NCI-H1105 (cell line): ENCODE measurements around the gene SOCS6.
"Not testable (repeated sequence)": the region's sequence is repeated elsewhere in the genome, so short reads cannot be mapped to it uniquely, and the experiment has no call there.

Source experiments
- DNase-seq: peaks from one replicate; lab custom pipeline; 2025; lab: John Stamatoyannopoulos, UW

Gene SOCS6

DNA sequence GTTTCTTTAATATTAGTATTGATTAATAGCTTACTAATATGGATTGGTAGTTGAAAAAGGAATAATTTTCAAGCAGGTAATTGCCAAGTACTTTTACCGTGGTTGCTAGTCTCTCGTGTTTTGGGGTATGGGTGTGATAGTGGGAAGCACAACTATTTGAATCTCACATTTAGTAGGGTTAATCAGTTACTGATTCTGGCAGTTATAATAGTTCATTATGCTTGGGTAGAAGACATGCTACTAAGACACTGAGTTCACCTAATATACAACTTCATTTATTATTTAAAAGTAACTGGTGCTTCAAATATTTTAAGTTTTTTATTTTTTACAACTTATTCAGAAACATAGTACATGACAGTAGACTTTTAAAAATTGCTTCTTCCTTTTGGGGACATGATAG is 33.5 kb downstream of the SOCS6 start:
- DNase-seq = no peak

DNA sequence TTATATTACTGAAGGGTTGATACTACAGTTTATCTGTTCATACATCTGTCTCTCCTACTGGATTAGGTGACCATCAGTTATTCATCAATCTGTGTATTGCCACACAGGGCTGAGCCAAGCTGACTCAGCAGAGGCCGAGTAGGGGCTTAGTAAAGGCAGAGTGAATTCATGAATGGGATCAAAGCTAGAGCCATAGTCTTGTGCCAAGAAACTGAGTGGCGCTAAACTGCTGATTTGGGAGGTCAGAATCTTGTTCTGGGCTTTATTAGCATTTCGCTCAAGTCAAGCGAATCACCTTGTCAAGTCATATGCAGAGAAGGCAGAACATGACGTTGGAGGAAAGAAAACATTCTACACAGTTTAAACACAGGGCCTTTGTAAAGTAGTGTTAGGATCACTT is 34.1 kb downstream of the SOCS6 start:
- DNase-seq = no peak

DNA sequence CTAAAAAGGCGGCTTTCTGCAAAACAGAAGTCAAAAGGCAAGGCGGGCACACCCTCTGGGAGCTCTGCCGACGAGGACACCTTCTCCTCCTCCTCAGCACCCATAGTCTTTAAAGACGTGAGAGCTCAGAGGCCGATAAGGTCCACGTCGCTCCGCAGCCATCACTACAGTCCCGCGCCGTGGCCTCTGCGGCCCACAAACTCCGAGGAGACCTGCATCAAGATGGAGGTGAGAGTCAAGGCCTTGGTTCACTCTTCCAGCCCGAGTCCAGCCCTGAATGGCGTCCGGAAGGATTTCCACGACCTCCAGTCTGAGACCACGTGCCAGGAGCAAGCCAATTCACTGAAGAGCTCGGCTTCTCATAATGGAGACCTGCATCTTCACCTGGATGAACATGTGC is 36.1 kb downstream of the SOCS6 start:
- DNase-seq = no peak

DNA sequence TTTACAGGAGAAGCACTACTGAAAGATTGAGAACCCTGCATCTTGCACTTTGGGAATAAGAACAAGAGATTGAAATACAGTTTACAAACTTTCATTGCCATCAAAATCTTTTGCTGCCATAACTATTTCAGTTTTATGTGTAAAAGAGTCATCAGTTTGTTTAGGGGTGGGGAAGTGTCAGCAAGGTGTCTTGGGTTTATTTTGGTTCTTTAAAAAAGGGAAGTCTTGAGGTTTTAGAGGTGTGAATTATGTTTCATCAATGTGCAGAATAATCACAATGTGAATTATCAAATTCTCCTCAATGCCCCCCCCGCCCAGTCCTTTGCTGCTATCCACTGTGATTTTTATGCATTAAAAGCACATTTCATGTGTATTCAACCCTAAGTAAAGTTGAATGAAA is 37.4 kb downstream of the SOCS6 start:
- DNase-seq = no peak

DNA sequence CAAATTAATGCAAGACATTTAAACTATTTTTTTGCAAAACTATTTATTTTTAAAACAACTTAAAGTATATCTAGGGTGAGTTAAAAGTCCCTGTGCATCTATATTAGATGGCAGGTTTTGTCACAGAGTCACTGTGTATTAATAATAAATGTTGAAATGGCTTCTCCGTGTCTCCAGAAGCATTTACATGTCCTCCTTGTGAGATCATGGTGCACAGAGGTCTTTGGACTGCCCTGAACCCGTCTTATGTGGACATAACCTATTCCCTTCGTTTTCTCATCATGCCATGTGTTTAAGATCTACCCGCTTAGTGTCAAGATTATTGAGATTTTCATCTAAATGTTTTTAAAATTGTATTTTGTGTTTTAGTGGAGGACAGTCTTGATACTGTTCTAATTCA is 39.3 kb downstream of the SOCS6 start:
- DNase-seq = no peak

DNA sequence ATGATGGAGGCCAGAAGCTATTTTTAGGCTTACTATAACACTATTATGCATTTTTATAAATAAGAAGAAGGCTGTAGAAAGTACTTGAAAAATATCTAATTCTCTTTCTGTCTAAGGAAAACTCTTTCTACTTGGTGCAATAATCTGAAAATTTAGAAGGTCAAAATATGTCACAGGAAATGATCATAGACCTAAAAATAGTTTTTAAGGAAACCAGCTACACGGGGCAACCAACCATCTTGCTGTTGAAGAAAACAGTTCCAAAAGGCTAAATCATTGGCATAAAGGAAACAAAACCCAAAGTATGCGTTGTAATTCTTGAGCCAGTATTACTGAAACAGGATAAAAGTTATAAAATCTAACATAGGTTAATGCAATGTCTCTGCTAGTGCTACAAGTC is 40.2 kb downstream of the SOCS6 start:
- DNase-seq = no peak

DNA sequence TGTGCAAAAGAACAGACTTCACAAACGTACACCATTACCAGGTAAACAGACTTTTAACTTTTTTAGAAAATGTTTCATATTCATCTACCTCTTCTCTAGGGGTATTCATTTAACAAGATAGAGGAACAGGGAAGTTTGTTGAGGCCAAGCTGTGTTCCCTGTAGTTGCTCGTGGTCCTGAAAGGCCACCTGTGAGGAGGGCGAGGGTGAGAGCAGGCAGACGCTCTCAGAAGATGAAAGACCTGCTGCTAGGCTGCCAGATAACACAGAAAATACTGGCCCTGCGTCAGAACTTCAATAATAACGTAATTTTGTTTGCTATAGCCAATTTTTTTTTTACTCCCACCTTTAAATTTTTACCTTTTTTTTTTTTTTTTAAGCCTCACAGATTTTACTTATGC is 42.0 kb downstream of the SOCS6 start:
- no peak for DNase-seq

DNA sequence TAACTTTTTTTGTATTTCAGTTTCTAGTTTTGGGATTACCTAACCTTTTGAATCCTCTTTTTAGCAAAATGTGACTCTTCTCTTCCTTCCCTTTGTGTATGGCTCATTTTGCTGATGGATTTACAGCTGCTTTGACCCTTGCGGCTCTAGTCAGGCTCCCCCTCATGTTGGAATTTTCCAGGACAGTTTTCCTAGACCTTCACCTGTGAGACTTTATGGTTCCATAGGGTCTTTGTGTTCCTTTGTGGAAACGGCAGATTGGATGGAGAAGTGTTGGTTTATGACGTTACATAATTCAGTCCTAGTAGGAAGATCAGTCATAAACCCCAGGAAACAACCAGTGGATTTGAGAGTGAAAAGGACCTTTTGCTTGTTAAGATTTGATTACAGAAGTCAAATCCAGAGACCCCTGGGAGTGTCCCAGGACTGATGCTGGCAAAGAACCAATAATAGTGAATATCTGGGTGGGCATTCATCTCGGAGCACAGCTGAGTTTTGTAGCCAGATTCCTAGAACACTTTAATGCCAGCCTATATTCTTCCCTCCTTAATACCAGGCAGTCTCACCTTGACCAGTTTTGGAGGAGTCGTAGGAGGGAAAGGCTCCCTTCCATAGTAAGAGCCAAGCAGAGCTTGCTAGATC is 42.7 kb downstream of the SOCS6 start:
- DNase-seq = no peak

DNA sequence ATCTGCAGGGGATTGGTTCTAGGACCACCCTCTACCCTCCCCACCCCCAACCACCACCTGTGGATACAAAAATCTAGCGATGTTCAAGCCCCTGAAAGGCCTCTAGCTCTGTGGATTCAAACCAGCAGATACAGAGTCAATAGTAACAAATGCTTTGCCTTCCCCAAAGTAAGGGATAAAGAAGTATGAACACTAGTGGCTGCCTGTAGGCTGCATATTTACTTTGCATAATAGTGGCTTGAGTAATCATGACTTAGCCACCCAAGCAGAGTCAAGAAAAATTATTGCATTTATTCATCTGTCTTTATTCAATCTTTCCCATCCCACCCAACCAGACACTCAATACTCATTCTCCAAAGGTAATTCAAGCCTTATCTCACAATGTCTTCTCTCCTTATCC is 43.8 kb downstream of the SOCS6 start:
- DNase-seq = no peak

DNA sequence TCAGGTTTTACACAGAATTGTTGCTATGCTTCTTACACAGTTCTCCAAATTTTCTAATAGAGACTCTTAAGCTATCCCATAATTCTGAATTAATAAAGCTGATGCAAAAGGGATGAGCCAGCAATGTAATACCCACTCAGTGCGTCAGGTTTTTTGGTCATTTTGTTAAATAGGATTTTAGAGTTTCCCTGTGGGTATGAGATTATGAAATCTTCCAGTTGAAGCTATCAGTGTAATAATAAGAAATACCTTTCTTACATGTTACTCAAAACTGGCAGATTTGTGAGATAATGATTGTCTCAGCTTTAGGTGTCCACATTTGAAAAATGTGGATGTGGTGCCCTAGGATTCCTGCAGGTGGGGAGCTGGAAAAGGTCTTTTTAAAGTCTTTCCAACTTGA is 44.5 kb downstream of the SOCS6 start:
- no peak for DNase-seq

DNA sequence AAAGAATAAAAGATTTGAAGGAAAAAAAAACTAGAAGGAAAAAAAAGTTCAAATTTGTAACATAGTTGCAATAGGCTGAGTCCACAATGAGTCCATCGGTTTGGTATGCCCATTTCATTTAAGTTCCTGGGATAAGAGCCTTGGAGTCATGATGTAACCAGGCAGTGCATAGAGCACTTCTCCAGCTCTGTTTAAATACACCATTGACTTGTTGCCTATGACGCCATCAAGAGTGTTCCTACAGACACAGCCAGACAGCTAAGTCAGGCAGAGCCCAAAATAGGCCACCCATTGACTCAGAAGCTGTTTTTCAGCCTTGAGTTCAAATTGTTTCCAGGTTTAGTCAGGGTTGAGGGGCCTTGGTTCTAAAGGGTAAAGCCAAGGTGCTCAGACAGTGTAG is 44.9 kb downstream of the SOCS6 start:
- no peak for DNase-seq

DNA sequence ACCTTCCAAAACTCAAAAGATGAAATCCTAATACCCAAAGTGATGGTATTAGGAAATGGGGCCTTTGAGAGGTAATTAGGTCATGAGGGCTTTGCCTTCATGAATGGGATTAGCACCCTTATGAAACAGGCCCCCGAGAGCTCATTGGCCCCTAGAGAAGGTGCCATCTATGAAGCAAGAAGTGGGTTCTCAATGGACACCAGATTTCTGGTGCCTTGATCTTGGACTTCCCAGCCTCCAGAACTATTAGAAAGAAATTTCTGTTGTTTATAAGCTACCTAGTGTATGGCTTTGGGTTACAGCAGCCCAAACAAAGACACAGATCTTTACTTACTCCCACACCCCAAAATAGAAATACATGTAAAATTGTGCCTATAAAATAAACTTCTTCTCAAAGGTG is 45.4 kb downstream of the SOCS6 start:
- no peak for DNase-seq

DNA sequence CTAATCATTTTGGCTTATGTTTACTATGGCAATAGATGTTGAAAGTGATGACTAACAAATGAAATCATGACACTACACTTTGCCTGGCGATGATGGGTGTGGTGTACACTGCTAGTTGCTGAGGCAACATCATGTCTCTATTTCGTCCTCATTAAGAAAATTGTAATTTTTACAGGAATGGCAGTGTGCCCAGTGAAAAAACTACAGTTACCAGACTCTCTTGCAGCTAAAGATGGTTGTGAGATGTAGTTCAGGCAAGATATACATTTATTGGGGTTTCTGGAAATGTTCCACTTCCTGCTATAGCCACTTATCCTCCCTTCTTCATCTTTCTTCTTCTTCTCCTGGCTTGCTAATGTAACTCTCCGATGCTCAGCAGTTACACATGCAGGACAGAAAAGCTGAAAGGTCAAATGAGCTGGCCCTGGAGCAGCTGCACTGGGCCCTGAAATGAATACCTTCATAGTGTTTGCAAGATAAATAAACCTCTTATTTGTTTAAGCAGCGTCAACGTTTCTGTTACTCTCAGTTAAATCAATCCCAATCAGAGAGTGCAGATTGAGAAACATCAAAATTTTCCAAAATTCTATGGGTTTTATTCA is 46.0 kb downstream of the SOCS6 start:
- DNase-seq = no peak

DNA sequence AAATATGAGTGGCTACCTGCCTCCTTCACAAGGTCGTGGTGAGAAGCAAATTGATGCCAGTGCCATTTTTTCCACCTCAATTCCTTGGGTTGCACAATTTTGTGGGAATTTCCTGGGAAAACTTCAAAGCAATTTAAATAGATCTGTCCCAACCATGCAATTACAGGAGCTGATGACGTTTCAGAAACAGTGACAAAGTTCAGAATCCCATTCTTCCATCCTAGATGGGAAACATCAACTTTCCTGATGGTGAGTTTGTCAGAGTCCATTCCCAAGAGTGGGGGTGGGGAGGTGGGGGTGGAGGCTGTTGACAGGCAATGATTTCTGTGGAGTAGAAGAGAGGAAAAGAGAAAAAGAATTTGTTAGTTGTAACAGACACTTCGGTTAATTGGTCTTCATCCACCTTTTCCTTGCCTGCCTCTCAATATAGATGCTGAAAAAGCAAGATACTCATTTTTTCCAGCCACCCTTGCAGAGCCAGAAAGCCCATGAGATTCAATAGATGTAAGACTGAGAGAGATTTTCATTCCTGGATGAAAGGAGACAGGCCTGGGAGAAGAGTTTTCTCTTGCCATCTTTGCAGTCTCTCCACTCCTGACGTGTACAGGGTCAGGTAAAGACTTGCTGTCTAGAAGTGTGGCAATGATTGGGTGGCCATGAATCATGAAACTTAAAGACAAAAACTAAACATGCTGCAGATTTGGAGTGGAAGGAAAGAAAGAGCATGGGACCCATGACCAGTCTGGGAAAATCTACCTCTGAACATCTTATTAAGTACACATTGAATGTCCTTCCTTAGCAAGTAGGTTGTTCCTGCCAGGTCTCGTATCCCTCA is 47.3 kb downstream of the SOCS6 start:
- no peak for DNase-seq

DNA sequence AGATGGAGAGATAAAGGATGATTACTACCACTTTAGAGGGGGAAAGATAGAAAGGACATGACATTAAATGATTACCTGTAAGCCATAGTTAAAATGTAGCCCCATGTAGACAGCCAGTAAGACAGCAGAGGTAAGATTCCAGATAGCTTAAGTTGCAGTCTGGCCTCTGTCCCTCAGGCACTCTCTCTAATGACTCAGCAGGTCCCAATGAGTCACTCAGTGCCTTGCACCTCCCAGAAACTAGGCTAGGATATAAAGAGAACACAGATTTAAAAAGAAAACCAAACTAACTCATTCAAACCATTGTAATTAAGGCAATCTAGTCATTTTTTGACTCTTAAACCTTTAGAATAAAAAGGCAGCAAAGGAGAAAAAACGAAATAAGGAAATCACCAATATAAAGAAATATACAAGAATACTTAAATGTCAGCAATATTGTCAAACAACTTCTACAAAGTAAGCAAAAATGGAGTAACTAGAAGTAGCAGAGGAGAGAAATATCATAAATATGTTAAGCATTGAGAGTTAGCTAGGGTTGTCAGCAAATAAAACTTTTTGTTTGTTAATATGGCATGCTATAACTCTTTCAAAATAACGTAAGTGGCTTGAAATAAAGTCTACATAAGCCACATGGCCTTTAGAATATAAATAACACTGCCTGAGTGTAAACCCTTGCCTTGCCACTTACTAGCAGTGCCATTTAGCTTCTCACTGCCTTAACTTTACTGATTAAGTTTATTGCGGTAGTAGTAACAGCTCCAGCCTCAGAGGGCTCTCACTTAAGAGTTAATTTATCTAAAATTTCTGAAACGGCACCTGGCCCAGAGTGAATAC is 48.5 kb downstream of the SOCS6 start:
- DNase-seq = no peak

DNA sequence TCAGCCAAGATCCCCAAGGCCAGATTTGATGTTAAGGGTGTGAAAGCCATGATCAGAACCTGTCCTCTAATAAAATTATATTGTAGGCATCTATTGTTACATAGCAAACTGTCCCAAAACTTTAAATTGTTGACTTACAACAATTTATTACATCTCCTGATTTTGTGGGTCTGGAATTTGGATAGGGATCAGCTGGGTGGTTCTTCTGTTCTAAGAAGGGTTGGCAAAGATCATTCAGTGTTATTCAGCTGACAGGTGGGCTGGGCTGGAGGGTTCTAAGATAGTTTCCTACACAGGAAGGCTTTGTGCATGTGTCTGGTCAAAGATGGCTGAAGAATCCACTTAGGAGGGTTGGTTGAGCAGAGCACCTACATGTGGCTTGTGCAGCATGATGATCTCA is 50.0 kb downstream of the SOCS6 start:
- DNase-seq = no peak

DNA sequence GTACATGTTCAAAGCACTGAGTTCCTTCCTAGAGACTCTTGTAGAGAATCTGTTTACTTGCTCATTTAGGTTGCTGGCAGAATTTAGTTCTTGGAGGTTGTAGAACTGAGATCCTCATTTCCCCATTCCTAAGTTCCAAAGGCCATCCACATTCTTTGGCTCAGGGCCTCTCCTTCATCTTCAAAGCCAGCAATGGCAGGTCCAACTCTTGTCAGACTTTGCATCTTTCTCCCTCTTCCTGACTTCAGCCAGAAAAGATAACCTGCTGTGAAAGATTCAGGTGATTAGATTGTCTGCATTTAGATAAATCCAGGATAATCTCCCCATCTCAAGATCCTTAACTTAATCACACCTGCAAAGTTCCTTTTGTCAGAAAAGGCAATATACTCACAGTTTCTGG is 51.1 kb downstream of the SOCS6 start:
- no peak for DNase-seq

DNA sequence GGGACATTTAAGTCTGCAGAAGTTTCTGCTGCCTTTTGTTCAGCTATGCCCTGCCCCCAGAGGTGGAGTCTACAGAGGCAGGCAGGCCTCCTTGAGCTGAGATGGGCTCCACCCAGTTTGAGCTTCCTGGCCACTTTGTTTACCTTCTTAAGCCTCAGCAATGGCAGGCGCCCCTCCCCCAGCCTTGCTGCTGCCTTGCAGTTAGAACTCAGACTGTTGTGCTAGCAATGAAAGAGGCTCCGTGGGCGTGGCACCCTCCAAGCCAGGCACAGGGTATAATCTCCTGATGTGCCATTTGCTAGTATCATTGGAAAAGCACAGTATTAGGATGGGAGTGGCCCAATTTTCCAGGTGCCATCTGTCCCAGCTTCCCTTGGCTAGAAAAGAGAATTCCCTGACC is 59.6 kb downstream of the SOCS6 start:
- DNase-seq = not testable (repeated sequence)

DNA sequence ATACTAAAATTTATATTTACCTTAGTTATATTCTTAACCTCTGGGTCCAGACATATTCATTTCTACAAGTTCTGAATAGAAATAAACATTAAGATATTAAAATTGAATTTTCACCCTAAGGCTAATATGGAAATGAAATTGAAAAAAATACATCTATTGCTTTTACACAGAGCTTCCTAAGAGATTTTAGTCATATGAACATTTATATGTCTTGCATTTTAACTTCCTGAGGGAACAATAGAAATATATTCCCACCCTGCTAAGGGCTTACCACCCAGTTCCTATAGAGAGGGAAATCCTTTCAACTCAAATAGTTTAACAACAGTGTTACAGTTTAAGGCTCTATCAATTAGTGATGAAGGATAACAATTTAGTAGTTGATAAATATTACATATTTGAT is 60.5 kb downstream of the SOCS6 start:
- DNase-seq = no peak

DNA sequence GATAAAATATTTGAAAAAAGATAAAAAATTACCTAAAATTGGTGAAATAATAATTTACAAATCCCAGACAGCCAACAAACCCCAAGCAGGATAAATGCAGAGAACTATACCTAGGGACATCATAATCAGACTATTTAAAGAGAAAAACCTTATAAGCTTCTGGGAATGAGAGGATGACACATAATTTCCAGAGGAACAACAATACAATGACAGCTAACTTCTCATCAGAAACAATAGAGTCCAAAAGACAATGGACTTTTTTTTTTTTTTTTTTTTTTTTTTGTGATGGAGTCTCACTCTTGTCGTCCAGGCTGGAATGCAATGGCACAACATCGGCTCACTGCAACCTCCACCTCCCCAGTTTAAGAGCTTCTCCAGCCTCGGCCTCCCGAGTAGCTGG is 65.2 kb downstream of the SOCS6 start:
- no peak for DNase-seq

DNA sequence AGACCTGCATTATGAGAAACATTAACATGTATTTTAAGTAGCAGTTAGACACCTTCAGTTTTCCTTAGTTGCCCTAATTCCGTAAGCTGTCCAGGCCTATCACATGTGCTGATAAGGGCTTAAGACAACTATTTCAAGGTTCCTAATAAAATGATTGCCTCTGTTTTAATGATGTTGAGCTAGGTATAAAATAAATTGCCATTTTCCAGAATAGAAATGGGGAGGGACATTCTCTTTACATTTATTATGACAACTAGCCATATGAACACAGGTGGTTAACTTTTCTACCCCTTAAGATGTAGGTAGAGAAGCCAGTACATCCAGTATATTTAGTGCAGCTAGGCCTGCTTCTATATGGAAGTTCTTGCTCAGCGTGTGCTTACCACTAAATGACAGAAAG is 65.9 kb downstream of the SOCS6 start:
- DNase-seq = no peak

DNA sequence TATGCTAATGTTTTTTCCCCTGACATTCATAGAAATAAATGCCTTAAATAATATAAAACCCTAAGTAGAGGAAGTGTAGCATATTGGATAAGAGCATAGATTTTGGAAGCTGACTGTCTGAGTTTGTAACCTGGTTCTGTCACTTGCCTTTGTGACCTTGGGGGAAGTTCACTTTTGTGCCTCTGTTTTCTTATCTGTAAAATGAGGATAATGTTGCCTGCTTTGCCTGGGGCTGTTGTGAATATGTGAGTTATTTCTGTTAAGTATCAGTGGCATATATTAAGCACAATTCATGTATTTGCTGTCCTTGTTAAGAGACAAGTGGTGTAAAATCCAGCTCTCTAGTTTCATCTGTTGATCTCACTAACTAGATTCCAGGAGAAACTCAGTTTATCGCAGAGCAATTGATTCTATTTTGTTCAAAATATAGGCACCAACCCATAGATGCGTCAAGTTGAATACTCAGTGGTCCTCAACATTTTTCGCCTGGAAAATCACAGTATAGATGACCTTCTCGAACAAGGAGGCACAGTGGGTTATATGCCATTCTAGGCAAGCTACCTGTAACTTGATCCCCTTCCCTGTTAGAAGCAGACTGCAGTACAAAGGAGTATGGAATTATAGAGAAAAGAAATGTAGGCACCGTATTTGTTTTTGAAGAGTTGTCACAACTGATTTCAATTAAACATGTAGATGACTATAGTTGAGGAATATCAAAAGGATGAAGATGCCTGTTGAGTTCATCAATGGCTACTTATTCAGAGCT is 67.0 kb downstream of the SOCS6 start:
- DNase-seq = no peak
